CD4-positive, alpha-beta T cell treated with Interleukin-12 subunit alpha and Interleukin-12 subunit beta, for 1 hour (primary cell): ENCODE data around the gene IQCK.

Experiments used
- DNase-seq: peaks from one replicate; pipeline ENCODE4 v3.0.0-alpha.2; 2020

The IQCK gene

GRCh38 chr16:19868421-19868820 lies 150.3 kb downstream of the IQCK start:
- no peak for DNase-seq

- no peak for DNase-seq
These were observed 153.7 kb downstream of the IQCK start for GRCh38 chr16:19871721-19872120.

- no peak for DNase-seq
These were observed 154.2 kb downstream of the IQCK start for GRCh38 chr16:19872179-19872863.

GRCh38 chr16:19872935-19873334 lies 154.9 kb downstream of the IQCK start:
- DNase-seq = no peak

DNA sequence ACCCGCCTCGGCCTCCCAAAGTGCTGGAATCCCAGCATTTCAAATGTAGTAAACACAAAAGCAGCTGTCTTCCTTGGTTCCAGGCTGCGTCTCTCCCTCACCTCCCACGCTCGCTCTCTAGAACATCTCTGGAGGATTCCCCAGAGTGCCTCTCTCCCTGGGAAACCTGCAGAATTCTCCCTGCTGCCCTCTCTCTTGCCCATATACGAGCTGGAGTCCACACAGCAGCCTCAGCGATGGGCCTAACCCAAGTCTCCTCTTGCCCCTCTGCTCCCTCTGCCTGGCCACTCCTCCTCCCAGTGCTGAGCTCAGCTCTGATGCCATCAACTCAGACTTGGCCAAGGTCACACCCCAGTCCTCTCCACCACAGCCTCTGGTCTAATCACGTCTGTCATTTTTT lies 156.0 kb downstream of the IQCK start:
- no peak for DNase-seq

GRCh38 chr16:19874851-19875546 lies 156.9 kb downstream of the IQCK start:
- no peak for DNase-seq

GRCh38 chr16:19875900-19876299 lies 157.8 kb downstream of the IQCK start:
- no peak for DNase-seq

DNA sequence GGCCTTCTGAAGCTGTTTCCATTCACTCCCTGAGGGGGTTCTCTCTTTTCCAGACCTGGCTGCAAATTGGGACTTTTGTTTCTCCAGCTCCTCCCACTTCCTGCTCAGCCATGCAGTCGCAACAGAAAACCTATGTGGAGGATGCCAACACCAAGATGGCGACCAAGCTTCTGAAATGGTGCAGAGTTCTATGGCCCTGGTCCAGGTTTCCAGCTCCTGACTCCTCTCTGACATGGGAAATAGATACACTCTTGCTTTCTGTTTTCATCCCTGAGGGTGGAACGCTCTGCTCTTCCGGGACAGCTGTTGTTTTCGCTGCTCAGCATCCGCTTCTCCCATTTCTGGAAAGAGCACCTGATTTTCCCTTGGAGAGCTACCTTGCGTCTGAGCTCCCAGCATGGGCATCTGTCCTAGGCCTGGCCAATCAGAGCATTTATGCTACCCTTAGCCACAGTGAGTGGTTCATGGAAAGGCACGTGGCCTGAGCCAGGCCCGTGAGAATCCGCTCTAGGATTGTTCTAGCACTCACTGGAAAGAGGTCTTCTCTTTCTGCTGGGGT lies 158.5 kb downstream of the IQCK start:
- DNase-seq = no peak

GRCh38 chr16:19878757-19879156 lies 160.7 kb downstream of the IQCK start:
- no peak for DNase-seq

DNA sequence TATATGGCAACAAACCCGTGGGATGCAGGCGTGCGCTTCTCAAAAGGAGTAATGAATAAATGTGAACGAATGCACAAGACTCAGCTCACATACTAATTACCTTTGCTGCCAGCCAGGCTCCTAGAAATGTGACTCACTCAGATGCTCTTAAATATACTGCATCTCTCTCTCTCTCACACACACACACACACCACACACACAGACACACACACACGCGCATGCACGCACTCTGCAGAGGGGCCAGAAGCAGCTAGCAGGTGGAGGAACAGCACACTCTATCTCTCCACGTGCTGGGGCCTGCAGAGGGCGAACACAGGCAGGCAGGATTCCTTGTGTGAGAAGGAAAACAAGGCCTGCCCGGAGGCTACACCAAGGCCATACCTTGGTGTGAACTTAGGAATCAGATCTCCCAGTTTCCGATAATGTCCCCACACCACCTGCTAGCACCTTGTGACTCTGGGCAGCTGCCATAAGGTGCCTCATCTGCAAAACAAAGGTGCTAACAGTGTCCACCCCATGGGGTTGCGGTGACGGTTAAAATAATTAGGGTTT lies 161.2 kb downstream of the IQCK start:
- DNase-seq = no peak

DNA sequence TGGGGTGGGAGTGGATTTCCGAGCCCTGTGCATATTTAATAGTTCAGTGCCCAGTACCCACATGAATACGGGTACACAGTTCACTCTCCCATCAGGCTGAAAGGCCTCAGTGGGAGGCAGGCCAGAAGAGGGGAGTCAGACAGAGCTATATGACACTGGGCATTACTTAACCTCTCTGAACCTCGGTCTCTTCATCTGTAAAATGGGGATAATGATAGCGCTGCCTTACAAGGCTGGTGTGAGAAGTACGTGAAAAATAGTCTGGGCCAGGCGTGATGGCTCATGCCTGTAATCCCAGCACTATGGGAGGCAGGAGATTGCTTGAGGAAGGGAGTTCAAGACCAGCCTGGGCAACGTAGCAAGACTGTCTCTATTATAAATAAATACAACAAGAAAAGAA lies 163.0 kb downstream of the IQCK start:
- DNase-seq = no peak

DNA sequence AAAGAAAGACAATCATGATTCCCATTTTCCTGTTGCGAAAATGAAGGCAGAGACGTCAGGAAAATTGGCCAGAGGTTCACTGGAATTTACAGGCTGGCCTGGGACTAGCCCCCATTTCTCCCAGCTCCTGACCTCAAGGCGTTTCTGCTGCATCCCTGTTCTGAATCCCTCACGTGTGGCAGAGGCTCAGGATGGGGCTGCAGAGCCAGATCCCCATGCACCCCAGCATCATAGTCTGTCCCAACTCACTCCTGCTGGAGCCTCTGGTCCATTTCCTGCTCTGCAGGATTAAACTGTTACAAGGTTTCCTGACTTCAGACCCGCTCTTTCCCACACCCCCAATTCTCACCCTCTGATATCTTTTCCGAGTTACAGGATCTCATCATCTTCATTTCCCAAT lies 163.7 kb downstream of the IQCK start:
- no peak for DNase-seq

- DNase-seq = no peak
These were observed 164.1 kb downstream of the IQCK start for GRCh38 chr16:19882186-19882585.

GRCh38 chr16:19882646-19883045 lies 164.6 kb downstream of the IQCK start:
- no peak for DNase-seq

DNA sequence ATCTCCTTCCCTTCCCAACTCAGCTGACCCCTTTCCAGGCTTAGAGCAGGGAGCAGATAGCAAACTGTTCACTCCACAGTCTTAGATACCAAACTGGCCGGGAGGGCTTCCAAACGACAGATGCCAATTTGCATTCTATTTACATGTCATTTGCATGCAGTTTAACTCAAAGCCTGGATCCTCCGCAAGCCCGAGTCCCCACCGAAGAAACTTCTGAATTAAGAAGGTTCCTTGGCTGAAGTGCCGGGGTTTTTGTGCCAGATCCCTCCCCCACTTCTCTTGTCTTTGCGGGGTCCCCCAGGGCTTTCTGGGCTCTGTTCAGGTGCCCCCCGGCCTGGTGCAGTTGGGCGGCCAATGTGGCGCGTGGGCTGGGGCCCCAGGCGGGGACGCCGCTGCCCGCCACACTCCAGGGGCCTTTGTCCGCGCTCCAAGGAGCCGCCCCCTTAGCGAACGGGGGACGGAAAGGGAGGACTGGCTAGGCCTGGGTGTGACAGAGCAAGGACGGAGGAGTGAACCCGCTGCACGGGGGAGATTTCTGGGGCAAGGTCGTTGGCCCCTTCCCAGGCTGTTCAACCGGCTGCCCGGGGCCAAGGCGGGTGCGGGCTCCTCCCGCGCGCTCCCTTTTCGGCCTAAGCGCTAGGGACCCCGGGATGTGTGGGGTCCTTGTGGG lies 165.4 kb downstream of the IQCK start:
- no peak for DNase-seq

- DNase-seq = no peak
These were observed 166.0 kb downstream of the IQCK start for GRCh38 chr16:19883966-19884485.

DNA sequence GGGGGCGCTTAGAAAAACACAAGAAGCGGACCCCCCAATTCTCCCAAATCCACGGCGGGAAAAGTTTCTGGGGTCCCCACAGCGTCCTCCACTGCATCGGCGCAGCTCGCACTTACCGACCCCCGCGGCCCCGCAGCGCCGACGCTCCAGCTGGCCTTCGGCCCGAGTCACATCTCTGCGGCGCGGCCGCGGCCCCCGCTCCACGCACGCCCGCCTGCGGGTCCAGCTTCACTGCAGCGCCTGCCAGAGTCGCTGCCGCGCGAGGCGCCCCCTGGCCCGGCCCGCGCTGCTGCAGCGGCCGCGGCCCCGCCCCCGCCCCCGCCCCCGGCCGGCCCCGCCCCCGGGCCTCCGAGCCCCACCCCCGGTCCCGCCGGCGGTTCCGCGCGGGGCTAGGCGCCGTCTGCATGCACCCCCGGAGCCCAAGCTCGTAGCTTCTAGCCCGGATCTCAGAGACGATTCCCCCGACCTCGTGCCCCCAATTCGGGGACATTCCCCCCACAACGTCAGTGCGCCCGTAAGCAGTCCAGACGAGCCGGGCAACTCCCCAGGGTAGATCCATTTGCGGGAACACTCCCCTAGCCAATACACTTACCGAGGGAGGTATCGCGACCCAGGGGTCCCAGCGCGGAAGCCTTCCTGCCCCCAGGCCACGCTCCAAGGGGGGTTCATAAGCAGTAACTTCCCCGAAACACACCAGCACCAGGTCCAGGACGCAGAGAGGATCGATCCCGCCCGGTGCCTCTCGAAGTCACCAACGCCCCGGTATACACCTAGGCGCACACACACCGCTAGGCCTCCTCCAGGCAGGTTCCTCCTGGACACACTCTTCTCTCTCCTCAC lies 166.8 kb downstream of the IQCK start, which contains the start of gene GPRC5B:
GPRC5B (minus strand) TSS at position 238 of the 840 bp plus-strand sequence. CDS start 12,003 bp downstream, outside the sequence.
- peak; percentile 56 for DNase-seq

DNA sequence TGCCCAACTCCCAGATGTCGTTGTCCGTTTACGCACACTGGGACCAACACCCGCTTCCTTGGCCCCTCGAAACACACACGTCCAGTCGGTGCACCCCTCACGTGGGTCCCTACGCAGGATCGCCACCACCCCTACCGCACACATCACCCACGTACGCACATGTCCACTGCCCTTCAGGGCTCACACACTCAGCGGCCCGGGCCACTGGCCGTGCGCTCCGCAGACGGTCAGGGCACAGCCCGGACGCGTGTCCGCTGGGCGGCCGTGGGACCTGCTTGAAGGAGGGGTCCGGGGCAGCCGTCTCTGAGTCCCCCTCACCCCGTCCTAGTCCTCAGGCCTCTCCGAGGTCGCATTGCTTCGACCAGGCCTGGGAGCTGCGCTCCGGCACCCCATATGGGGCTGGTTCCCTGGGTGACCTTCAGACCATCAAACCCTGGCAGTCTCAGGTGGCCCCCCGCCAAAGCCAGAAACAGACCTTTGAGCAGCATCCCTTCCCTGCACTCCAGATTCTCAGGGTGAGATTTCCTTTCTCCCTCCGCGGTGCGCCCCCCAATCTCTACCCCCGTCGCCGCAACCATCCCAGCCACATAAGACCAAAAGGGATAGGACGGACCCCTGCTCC lies 167.5 kb downstream of the IQCK start:
- DNase-seq = no peak

- DNase-seq = peak; percentile 83
These were observed 168.2 kb downstream of the IQCK start for GRCh38 chr16:19886073-19886941.

DNA sequence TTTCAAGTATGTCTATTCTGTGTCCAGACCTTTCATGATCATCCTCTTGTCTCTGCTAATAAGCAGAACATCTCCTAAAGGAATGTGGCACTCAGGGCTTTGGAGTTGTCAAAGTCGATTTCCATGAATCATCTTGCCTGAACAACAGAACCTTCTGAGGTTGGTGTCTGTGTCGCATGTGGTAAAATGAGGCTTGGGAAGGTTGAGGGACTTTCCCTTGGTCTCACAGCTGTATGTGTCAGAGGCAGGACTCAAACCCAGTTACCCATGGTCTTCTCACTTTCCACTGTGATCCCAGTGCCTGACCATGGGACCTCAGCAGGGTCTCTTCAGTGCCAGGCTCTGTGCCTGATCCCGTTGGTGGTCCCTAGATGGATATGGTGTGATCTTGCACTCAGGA lies 170.8 kb downstream of the IQCK start:
- no peak for DNase-seq

DNA sequence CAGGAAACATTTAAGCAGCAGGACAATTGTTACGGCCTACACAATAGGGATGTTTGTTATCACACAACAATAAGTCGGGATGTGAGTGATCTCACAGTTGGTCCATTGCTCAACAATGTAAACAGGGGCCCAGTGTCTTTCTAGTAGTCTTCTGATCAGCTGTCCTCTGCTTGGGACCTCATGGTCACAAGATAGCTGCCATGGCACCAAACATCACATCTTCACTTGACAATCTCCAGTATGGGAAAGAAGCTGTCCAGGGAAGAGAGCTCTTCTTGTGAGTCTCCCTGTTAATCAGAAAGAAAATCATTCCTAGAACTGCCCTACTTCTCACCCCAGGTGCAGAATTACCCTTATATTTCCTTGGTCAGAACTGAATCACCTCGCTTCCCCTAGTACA lies 172.8 kb downstream of the IQCK start:
- no peak for DNase-seq
